ENCODE results near the gene SLC25A11.

Gene SLC25A11

GRCh38 chr17:4978726-4979125 is 38.9 kb upstream of the SLC25A11 start:
- no peak for TF ChIP-seq CTCF (IDR thresholded peaks at IDR 0.05; ENCODE audit: control insufficient read depth, extremely low read depth, insufficient read depth)
- H3K4me3 ChIP-seq (ENCODE audit: low read depth, low read length) = no peak overlapping the region
- no peak for DNase-seq (ENCODE audit: low read depth)

GRCh38 chr17:4974115-4974670 is 34.3 kb upstream of the SLC25A11 start:
- no peak overlapping the region for H3K4me3 ChIP-seq (ENCODE audit: low read depth, low read length)
- DNase-seq (ENCODE audit: low read depth) = no peak
- TF ChIP-seq CTCF (IDR thresholded peaks at IDR 0.05; ENCODE audit: control insufficient read depth, extremely low read depth, insufficient read depth) = no peak

- H3K4me3 ChIP-seq (ENCODE audit: low read depth, low read length) = no peak overlapping the region
- DNase-seq (ENCODE audit: low read depth) = no peak
- TF ChIP-seq CTCF (IDR thresholded peaks at IDR 0.05; ENCODE audit: control insufficient read depth, extremely low read depth, insufficient read depth) = no peak
Observed at GRCh38 chr17:4973256-4974114, 33.6 kb upstream of the SLC25A11 start.

GRCh38 chr17:4972752-4973151 is 32.9 kb upstream of the SLC25A11 start:
- TF ChIP-seq CTCF (IDR thresholded peaks at IDR 0.05; ENCODE audit: control insufficient read depth, extremely low read depth, insufficient read depth) = no peak
- no peak for DNase-seq (ENCODE audit: low read depth)
- H3K4me3 ChIP-seq (ENCODE audit: low read depth, low read length) = no peak overlapping the region

GRCh38 chr17:4972322-4972721 is 32.5 kb upstream of the SLC25A11 start:
- no peak for TF ChIP-seq CTCF (IDR thresholded peaks at IDR 0.05; ENCODE audit: control insufficient read depth, extremely low read depth, insufficient read depth)
- DNase-seq (ENCODE audit: low read depth) = no peak
- H3K4me3 ChIP-seq (ENCODE audit: low read depth, low read length) = no peak overlapping the region

GRCh38 chr17:4971826-4972225 is 32.0 kb upstream of the SLC25A11 start:
- no peak for TF ChIP-seq CTCF (IDR thresholded peaks at IDR 0.05; ENCODE audit: control insufficient read depth, extremely low read depth, insufficient read depth)
- DNase-seq (ENCODE audit: low read depth) = no peak
- H3K4me3 ChIP-seq (ENCODE audit: low read depth, low read length) = no peak overlapping the region
